HEK293T (cell line): Measurements from ENCODE around the gene GCNA.
"Not testable (repeated sequence)": the region's sequence is repeated elsewhere in the genome, so short reads cannot be mapped to it uniquely, and the experiment has no call there.

Experiments
- CTCF ChIA-PET: fragments of 350-600 bp; formaldehyde crosslinking; extraction: SDS; loops from one replicate; lab custom pipeline; 2021; ENCODE audit warnings: antibody characterized with exemption, inconsistent platforms; lab: Yijun Ruan, JAX
- POLR2A ChIA-PET: fragments of 350-600 bp; formaldehyde crosslinking; extraction: SDS; loops from one replicate; lab custom pipeline; 2020; ENCODE audit warnings: antibody characterized with exemption, inconsistent platforms; lab: Yijun Ruan, JAX
- DNase-seq: peaks from one replicate; pipeline ENCODE4 v3.0.0; 2012; ENCODE audit warnings: mixed read lengths; ENCODE audit errors: extremely low spot score
- ARNT ChIP-seq: fragments of 450-650 bp; IDR thresholded peaks from 2 replicates; pipeline ENCODE4 v1.6.1; 2017; ENCODE audit warnings: mild to moderate bottlenecking
- BHLHE40 ChIP-seq: fragments of 450-650 bp; IDR thresholded peaks from 2 replicates; pipeline ENCODE4 v1.6.1; 2016; ENCODE audit warnings: mild to moderate bottlenecking, moderate library complexity, borderline replicate concordance
- CTBP1 ChIP-seq: fragments of 450-650 bp; IDR thresholded peaks from 2 replicates; pipeline ENCODE4 v1.6.1; 2016; ENCODE audit warnings: borderline replicate concordance
- ELF4 ChIP-seq: fragments of 450-650 bp; IDR thresholded peaks from 2 replicates; pipeline ENCODE4 v1.6.1; 2017; ENCODE audit warnings: antibody characterized with exemption
- FOXA1 ChIP-seq: fragments of 450-650 bp; IDR thresholded peaks from 2 replicates; pipeline ENCODE4 v1.6.1; 2016; ENCODE audit warnings: mild to moderate bottlenecking
- FOXK2 ChIP-seq: fragments of 450-650 bp; IDR thresholded peaks from 2 replicates; pipeline ENCODE4 v1.6.1; 2016; ENCODE audit warnings: mild to moderate bottlenecking
- FOXM1 ChIP-seq: fragments of 450-650 bp; IDR thresholded peaks from 2 replicates; pipeline ENCODE4 v1.6.1; 2017; ENCODE audit warnings: mild to moderate bottlenecking, borderline replicate concordance
- HDGF ChIP-seq: fragments of 450-650 bp; IDR thresholded peaks from 2 replicates; pipeline ENCODE4 v1.6.1; 2017; ENCODE audit warnings: antibody characterized with exemption, borderline replicate concordance
- L3MBTL2 ChIP-seq: fragments of 450-650 bp; conservative IDR thresholded peaks from 2 replicates; pipeline ENCODE4 v1.6.1; 2016; ENCODE audit warnings: mild to moderate bottlenecking
- LEF1 ChIP-seq: fragments of 450-650 bp; IDR thresholded peaks from 2 replicates; pipeline ENCODE4 v1.6.1; 2017; ENCODE audit warnings: mild to moderate bottlenecking, borderline replicate concordance
- NFRKB ChIP-seq: fragments of 450-650 bp; IDR thresholded peaks from 2 replicates; pipeline ENCODE4 v1.6.1; 2016; ENCODE audit warnings: mild to moderate bottlenecking, moderate library complexity
- SP1 ChIP-seq: fragments of 450-650 bp; IDR thresholded peaks from 2 replicates; pipeline ENCODE4 v1.6.1; 2017
- SUZ12 ChIP-seq: fragments of 450-650 bp; IDR thresholded peaks from 2 replicates; pipeline ENCODE4 v1.6.1; 2016; ENCODE audit warnings: mild to moderate bottlenecking
- TARDBP ChIP-seq: fragments of 450-650 bp; IDR thresholded peaks from 2 replicates; pipeline ENCODE4 v1.6.1; 2016
- ZNF384 ChIP-seq: fragments of 450-650 bp; IDR thresholded peaks from 2 replicates; pipeline ENCODE4 v1.6.1; 2016
- TF ChIP-seq, protein P1 (sequence below): fragments of 450-650 bp; IDR thresholded peaks from 2 replicates; pipeline ENCODE4 v1.6.1; 2016

GCNA gene

DNA sequence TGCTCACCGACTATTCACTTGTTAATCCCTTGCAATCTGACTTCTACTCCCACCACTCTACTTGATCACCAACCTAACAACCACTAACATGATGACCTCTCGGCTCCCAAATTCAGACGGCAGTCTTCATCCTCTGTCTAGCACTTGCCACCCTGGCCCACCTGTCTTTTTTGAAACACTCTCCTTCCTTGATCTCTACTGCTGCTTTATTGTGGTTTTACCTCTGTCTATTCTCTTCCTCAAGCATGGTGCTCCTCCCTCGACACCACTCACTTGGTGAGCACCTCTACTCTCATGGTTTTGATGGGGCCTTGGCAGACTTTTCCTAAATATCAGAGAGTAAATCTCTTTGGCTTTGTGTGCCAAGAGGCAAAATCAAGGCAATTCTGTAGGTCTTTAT lies 61.8 kb downstream of the GCNA start:
- no peak for DNase-seq
- ChIA-PET CTCF (no interaction called here), POLR2A (no interaction called here)
- TF ChIP-seq HDGF (no peak), ARNT (no peak), LEF1 (no peak), TARDBP (no peak), SUZ12 (no peak), CTBP1 (no peak), SP1 (no peak), FOXA1 (no peak), ZNF384 (no peak), FOXM1 (no peak), NFRKB (no peak)
- TF ChIP-seq, protein P1, sequence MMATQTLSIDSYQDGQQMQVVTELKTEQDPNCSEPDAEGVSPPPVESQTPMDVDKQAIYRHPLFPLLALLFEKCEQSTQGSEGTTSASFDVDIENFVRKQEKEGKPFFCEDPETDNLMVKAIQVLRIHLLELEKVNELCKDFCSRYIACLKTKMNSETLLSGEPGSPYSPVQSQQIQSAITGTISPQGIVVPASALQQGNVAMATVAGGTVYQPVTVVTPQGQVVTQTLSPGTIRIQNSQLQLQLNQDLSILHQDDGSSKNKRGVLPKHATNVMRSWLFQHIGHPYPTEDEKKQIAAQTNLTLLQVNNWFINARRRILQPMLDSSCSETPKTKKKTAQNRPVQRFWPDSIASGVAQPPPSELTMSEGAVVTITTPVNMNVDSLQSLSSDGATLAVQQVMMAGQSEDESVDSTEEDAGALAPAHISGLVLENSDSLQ = no peak

GRCh38 chrX:71644406-71644805 lies 66.2 kb downstream of the GCNA start:
- POLR2A ChIA-PET, DNase-seq, CTCF ChIA-PET: not testable (repeated sequence)

- TF ChIP-seq FOXK2 (no peak), LEF1 (no peak)
- no peak for DNase-seq
- CTCF ChIA-PET = no interaction called here
- POLR2A ChIA-PET = no interaction called here
These were observed 72.2 kb downstream of the GCNA start for GRCh38 chrX:71650333-71650969.

DNA sequence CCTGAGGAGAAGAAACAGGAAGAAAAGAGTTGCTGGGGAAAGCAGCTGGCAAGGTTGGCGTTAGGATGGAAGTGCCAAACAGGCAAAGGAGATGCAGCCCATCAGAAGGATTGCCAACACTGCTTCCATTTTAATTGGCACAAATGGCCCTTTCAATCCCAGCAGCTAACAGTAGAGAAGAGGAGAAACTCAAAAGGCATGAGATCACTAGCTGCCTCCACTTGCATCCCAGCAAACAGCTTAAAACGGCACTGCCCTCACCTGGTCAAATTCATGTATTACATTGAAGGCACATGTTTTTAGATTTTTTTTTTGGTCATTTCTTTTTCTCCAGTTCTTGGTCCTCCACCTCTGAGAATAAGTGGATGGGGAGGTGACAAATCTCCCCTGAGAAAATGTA lies 74.2 kb downstream of the GCNA start:
- ChIA-PET POLR2A (no interaction called here), CTCF (interaction anchor here (0.6 to 1.0 kb wide), 5 partner anchors 9 to 247 kb away, joined by 3 to 4 read pairs (median 3); no protein-coding TSS in a partner anchor)
- peak; percentile 69 for DNase-seq
- TF ChIP-seq ELF4 = no peak
- no peak for TF ChIP-seq ZNF384

DNA sequence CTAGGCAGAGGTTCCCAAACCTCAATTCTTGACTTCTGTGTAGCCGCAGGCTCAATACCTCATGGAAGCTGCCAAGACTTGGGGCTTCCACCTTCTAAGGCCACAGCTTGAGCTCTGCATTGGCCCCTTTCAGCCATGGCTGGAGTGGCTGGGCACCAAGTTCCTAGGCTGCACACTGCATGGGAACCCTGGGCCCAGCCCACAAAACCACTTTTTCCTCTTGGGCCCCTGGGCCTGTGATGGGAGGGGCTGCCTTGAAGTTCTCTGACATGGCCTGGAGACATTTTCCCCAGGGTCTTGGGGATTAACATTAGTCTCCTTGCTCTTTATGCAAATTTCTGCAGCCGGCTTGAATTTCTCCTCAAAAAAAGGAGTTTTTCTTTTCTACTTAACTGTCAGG lies 75.1 kb downstream of the GCNA start:
- CTCF ChIA-PET = interaction anchor here (0.6 kb wide), 1 partner anchor 32 kb away, joined by 3 read pairs; no protein-coding TSS in a partner anchor
- no peak for TF ChIP-seq SUZ12
- TF ChIP-seq FOXK2 = no peak
- TF ChIP-seq L3MBTL2 = no peak
- TF ChIP-seq FOXM1 = no peak
- TF ChIP-seq SP1 = no peak
- no peak for DNase-seq
- POLR2A ChIA-PET = no interaction called here

- POLR2A ChIA-PET = no interaction called here
- DNase-seq = no peak
- CTCF ChIA-PET = no interaction called here
- TF ChIP-seq ZNF384 (no peak), HDGF (no peak), L3MBTL2 (no peak), SUZ12 (no peak), NFRKB (no peak), BHLHE40 (no peak), FOXK2 (no peak), FOXM1 (no peak), CTBP1 (no peak), ELF4 (no peak), TARDBP (no peak), LEF1 (no peak), ARNT (no peak), FOXA1 (no peak), SP1 (no peak)
- TF ChIP-seq, protein P1 = no peak
These were observed 79.0 kb downstream of the GCNA start for GRCh38 chrX:71657267-71657666.

DNA sequence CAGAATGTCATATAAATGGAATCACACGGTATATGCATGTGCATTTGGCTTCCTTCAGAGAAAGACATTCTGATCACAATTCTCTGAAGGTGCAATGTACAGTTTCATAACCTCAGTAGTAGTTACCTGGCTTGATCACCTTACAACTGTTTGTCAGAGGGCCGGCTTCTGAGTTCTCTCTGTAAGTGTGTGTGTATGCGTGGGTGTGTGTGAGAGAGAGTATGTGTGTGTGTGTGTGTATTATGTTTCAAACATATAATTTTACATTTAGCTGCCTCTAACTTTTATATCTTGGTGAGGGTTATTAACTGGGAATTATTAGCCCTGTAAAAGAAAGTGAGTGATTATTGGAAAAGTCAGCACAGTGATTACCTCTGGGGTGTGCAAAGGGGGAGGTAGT lies 81.1 kb downstream of the GCNA start:
- CTCF ChIA-PET = no interaction called here
- DNase-seq = no peak
- POLR2A ChIA-PET = no interaction called here
- TF ChIP-seq LEF1 = no peak
- TF ChIP-seq, protein P1 = no peak
- TF ChIP-seq FOXM1 = no peak
- TF ChIP-seq CTBP1 = no peak
- TF ChIP-seq FOXK2 = no peak
- no peak for TF ChIP-seq SUZ12
- TF ChIP-seq BHLHE40 = no peak
- no peak for TF ChIP-seq NFRKB
- no peak for TF ChIP-seq SP1
- TF ChIP-seq L3MBTL2 = no peak
- TF ChIP-seq HDGF = no peak
- TF ChIP-seq ARNT = no peak
- no peak for TF ChIP-seq FOXA1
- TF ChIP-seq TARDBP = no peak
- no peak for TF ChIP-seq ELF4
- TF ChIP-seq ZNF384 = no peak
